Measurements from ENCODE around the gene ABHD11. TPM values are rescaled to one million over a fixed set of nuclear protein-coding genes. Genes with fewer than 3 reads are reported as not detected.
A peak's percentile ranks its signal among the peaks of the same experiment; 100 is the strongest.
"Not testable (repeated sequence)": the region's sequence is repeated elsewhere in the genome, so short reads cannot be mapped to it uniquely, and the experiment has no call there.

ABHD11 gene
- total RNA-seq, 2 experiments from 2014 or later: 14.4 to 17.8 TPM

GRCh38 chr7:73728551-73728950 lies 10.1 kb downstream of the ABHD11 start:
- no peaks in the 10 kb centered on the region for H3K4me1 Mint-ChIP-seq
- no peak overlapping the region for H3K4me3 Mint-ChIP-seq
- no peak for ATAC-seq
- ChIA-PET CTCF (interaction anchor here (0.5 to 2.2 kb wide), 7 partner anchors 11 to 146 kb away, joined by 3 to 13 read pairs (median 3); no protein-coding TSS in a partner anchor), POLR2A (no interaction called here)
- DNase-seq: no peak
- intact Hi-C loops (cut with DNase I, micrococcal nuclease): loop anchor here in 1 of 2 experiments (5.0 kb wide), 2 partner anchors 81 to 801 kb away; partner anchors contain the start of gene POM121
- H3K27me3 Mint-ChIP-seq: peaks cover 6% of the 10 kb centered on the region
- no peak overlapping the region for H3K27ac Mint-ChIP-seq
- H3K36me3 Mint-ChIP-seq (ENCODE audit: low read depth): no peaks in the 10 kb centered on the region
- no peaks in the 10 kb centered on the region for H3K9me3 Mint-ChIP-seq (ENCODE audit: low read depth)

- intact Hi-C loops (cut with DNase I, micrococcal nuclease): loop anchor here in 1 of 2 experiments (5.0 kb wide), 2 partner anchors 81 to 801 kb away; partner anchors contain the start of gene POM121
Measured at GRCh38 chr7:73727952-73728351, 10.7 kb downstream of the ABHD11 start.

GRCh38 chr7:73726083-73726466 lies 12.5 kb downstream of the ABHD11 start:
- H3K27ac Mint-ChIP-seq: no peak overlapping the region
- H3K27me3 Mint-ChIP-seq: peaks cover 7% of the 10 kb centered on the region
- H3K9me3 Mint-ChIP-seq (ENCODE audit: low read depth): no peaks in the 10 kb centered on the region
- no peak for DNase-seq
- H3K4me1 Mint-ChIP-seq: no peaks in the 10 kb centered on the region
- CTCF ChIA-PET: interaction anchor here (0.7 to 3.5 kb wide), 13 partner anchors 11 to 138 kb away, joined by 3 to 30 read pairs (median 3); no protein-coding TSS in a partner anchor
- intact Hi-C loops (cut with DNase I, micrococcal nuclease): loop anchor here in 1 of 2 experiments (5.0 kb wide), 2 partner anchors 79 to 799 kb away; partner anchors contain the start of gene POM121
- no peak overlapping the region for H3K4me3 Mint-ChIP-seq
- no peaks in the 10 kb centered on the region for H3K36me3 Mint-ChIP-seq (ENCODE audit: low read depth)
- ATAC-seq: peak; percentile 27
- POLR2A ChIA-PET: interaction anchor here (0.6 kb wide), 1 partner anchor 9 kb away, joined by 3 read pairs; no protein-coding TSS in a partner anchor

More at GRCh38 chr7:73727952-73728351, 10.7 kb downstream of the ABHD11 start:
- Mint-ChIP-seq H3K9me3 (ENCODE audit: low read depth) (no peaks in the 10 kb centered on the region), H3K4me1 (no peaks in the 10 kb centered on the region), H3K27me3 (peaks cover 6% of the 10 kb centered on the region), H3K36me3 (ENCODE audit: low read depth) (no peaks in the 10 kb centered on the region), H3K4me3 (no peak overlapping the region), H3K27ac (no peak overlapping the region)
- DNase-seq (no peak), ATAC-seq (no peak)
- POLR2A ChIA-PET: no interaction called here
- CTCF ChIA-PET: interaction anchor here (1.2 to 2.2 kb wide), 3 partner anchors 21 to 121 kb away, joined by 3 to 13 read pairs (median 3); no protein-coding TSS in a partner anchor

GRCh38 chr7:73723813-73724212 lies 14.8 kb downstream of the ABHD11 start:
- H3K36me3 Mint-ChIP-seq (ENCODE audit: low read depth): no peaks in the 10 kb centered on the region
- ATAC-seq: no peak
- intact Hi-C loops (cut with DNase I, micrococcal nuclease): no loop called here
- peaks cover 10% of the 10 kb centered on the region for H3K27me3 Mint-ChIP-seq
- ChIA-PET CTCF (interaction anchor here (0.6 to 3.5 kb wide), 7 partner anchors 8 to 145 kb away, joined by 3 to 30 read pairs (median 3); partner anchors contain the start of gene TBL2), POLR2A (no interaction called here)
- DNase-seq: no peak
- H3K4me3 Mint-ChIP-seq: no peak overlapping the region
- peaks cover 2% of the 10 kb centered on the region for H3K4me1 Mint-ChIP-seq
- no peak overlapping the region for H3K27ac Mint-ChIP-seq
- H3K9me3 Mint-ChIP-seq (ENCODE audit: low read depth): no peaks in the 10 kb centered on the region

- no peak overlapping the region for H3K27ac Mint-ChIP-seq
- no peak for DNase-seq
- ChIA-PET CTCF (interaction anchor here (0.7 kb wide), 2 partner anchors 12 to 17 kb away, joined by 3 read pairs; no protein-coding TSS in a partner anchor), POLR2A (no interaction called here)
- no peak for ATAC-seq
- H3K9me3 Mint-ChIP-seq (ENCODE audit: low read depth): no peaks in the 10 kb centered on the region
- H3K4me1 Mint-ChIP-seq: peaks cover 10% of the 10 kb centered on the region
- H3K36me3 Mint-ChIP-seq (ENCODE audit: low read depth): no peaks in the 10 kb centered on the region
- H3K27me3 Mint-ChIP-seq: peaks cover 4% of the 10 kb centered on the region
- intact Hi-C loops (cut with DNase I, micrococcal nuclease): no loop called here
- no peak overlapping the region for H3K4me3 Mint-ChIP-seq
Measured at GRCh38 chr7:73722785-73723184, 15.8 kb downstream of the ABHD11 start.

- CTCF ChIA-PET: interaction anchor here (1.0 kb wide), 1 partner anchor 115 kb away, joined by 4 read pairs; no protein-coding TSS in a partner anchor
- H3K9me3 Mint-ChIP-seq (ENCODE audit: low read depth); intact Hi-C loops (cut with DNase I, micrococcal nuclease); H3K4me3 Mint-ChIP-seq; H3K27me3 Mint-ChIP-seq; ATAC-seq; POLR2A ChIA-PET; H3K27ac Mint-ChIP-seq; DNase-seq; H3K36me3 Mint-ChIP-seq (ENCODE audit: low read depth): not testable (repeated sequence)
- H3K4me1 Mint-ChIP-seq: peaks cover 16% of the 10 kb centered on the region
Measured at GRCh38 chr7:73722182-73722581, 16.4 kb downstream of the ABHD11 start.

GRCh38 chr7:73721377-73721817 lies 17.2 kb downstream of the ABHD11 start:
- H3K36me3 Mint-ChIP-seq (ENCODE audit: low read depth): peaks cover 3% of the 10 kb centered on the region
- no peaks in the 10 kb centered on the region for H3K9me3 Mint-ChIP-seq (ENCODE audit: low read depth)
- CTCF ChIA-PET: interaction anchor here (1.0 kb wide), 1 partner anchor 114 kb away, joined by 4 read pairs; no protein-coding TSS in a partner anchor
- peaks cover 21% of the 10 kb centered on the region for H3K4me1 Mint-ChIP-seq
- ATAC-seq (no peak), DNase-seq (no peak)
- peaks cover 4% of the 10 kb centered on the region for H3K27me3 Mint-ChIP-seq
- intact Hi-C loops (cut with DNase I, micrococcal nuclease): no loop called here
- H3K4me3 Mint-ChIP-seq: no peak overlapping the region
- POLR2A ChIA-PET: no interaction called here
- H3K27ac Mint-ChIP-seq: no peak overlapping the region

- POLR2A ChIA-PET: interaction anchor here (1.2 kb wide), 1 partner anchor 18 kb away, joined by 3 read pairs; the partner anchor contains the start of gene ABHD11
- intact Hi-C loops (cut with DNase I, micrococcal nuclease); H3K9me3 Mint-ChIP-seq (ENCODE audit: low read depth); H3K27me3 Mint-ChIP-seq; H3K27ac Mint-ChIP-seq; H3K36me3 Mint-ChIP-seq (ENCODE audit: low read depth); DNase-seq; ATAC-seq: not testable (repeated sequence)
- CTCF ChIA-PET: interaction anchor here (0.9 to 1.4 kb wide), 4 partner anchors 20 to 135 kb away, joined by 3 to 4 read pairs (median 4); no protein-coding TSS in a partner anchor
- H3K4me3 Mint-ChIP-seq: peak overlapping the region; percentile 47
- peaks cover 30% of the 10 kb centered on the region for H3K4me1 Mint-ChIP-seq
Measured at GRCh38 chr7:73720443-73720842, 18.2 kb downstream of the ABHD11 start.

- Mint-ChIP-seq H3K36me3 (ENCODE audit: low read depth) (peaks cover 3% of the 10 kb centered on the region), H3K9me3 (ENCODE audit: low read depth) (no peaks in the 10 kb centered on the region), H3K27ac (no peak overlapping the region), H3K4me1 (peaks cover 34% of the 10 kb centered on the region), H3K27me3 (peaks cover 4% of the 10 kb centered on the region), H3K4me3 (peak overlapping the region; percentile 47)
- ChIA-PET CTCF (interaction anchor here (0.6 to 1.4 kb wide), 5 partner anchors 19 to 136 kb away, joined by 3 to 4 read pairs (median 3); no protein-coding TSS in a partner anchor), POLR2A (interaction anchor here (0.6 to 1.2 kb wide), 2 partner anchors 19 to 22 kb away, joined by 3 read pairs; partner anchors contain the start of gene ABHD11)
- DNase-seq (no peak), ATAC-seq (no peak)
- intact Hi-C loops (cut with DNase I, micrococcal nuclease): loop anchor here (1.0 to 5.0 kb wide), 9 partner anchors 15 to 162 kb away; partner anchors contain the start of genes BUD23 (in 2 of the 2), DNAJC30 (in 2 of the 2), ABHD11 (in 1 of the 2) and BCL7B (in 1 of the 2)
Measured at GRCh38 chr7:73719806-73720169, 18.8 kb downstream of the ABHD11 start.

- peaks cover 4% of the 10 kb centered on the region for H3K27me3 Mint-ChIP-seq
- POLR2A ChIA-PET: interaction anchor here (0.6 to 1.2 kb wide), 3 partner anchors 20 to 364 kb away, joined by 3 read pairs; partner anchors contain the start of gene ABHD11
- intact Hi-C loops (cut with DNase I, micrococcal nuclease): loop anchor here (1.0 to 5.0 kb wide), 11 partner anchors 14 to 197 kb away; partner anchors contain the start of genes ABHD11 (in 2 of the 2), BAZ1B (in 2 of the 2), BUD23 (in 2 of the 2) and DNAJC30 (in 2 of the 2)
- DNase-seq (peak; percentile 85), ATAC-seq (peak; percentile 59)
- H3K4me1 Mint-ChIP-seq: peaks cover 34% of the 10 kb centered on the region
- CTCF ChIA-PET: interaction anchor here (0.6 to 1.4 kb wide), 5 partner anchors 18 to 136 kb away, joined by 3 to 4 read pairs (median 3); no protein-coding TSS in a partner anchor
- H3K4me3 Mint-ChIP-seq: peak within 1 kb of the TSS; percentile 75
- no peaks in the 10 kb centered on the region for H3K9me3 Mint-ChIP-seq (ENCODE audit: low read depth)
- H3K36me3 Mint-ChIP-seq (ENCODE audit: low read depth): peaks cover 3% of the 10 kb centered on the region
- peak within 1 kb of the TSS; percentile 66 for H3K27ac Mint-ChIP-seq
Measured at GRCh38 chr7:73718905-73719805, 19.4 kb downstream of the ABHD11 start, which contains the start of gene STX1A. Gene STX1A (minus strand): TSS chr7:73719669. CDS start chr7:73719631, 38 bp downstream.
